IPS-18c (cell line): ENCODE measurements around the gene OR51G2.

Source experiments
- H3K4me3 ChIP-seq: 2 replicates; pipeline ENCODE4 v1.7.0; 2013; ENCODE audit warnings: low read depth, mild to moderate bottlenecking, low read length, moderate library complexity; ENCODE audit not compliant: insufficient read depth
- H3K9me3 ChIP-seq: one replicate; pipeline ENCODE4 v1.6.1; 2013; ENCODE audit warnings: mild to moderate bottlenecking, low read length, moderate library complexity; ENCODE audit not compliant: control insufficient read depth, insufficient read depth

The OR51G2 gene

GRCh38 chr11:4884361-4884760, 34.8 kb downstream of the OR51G2 start:
- H3K9me3 ChIP-seq, result no peaks in the 10 kb centered on the region
- H3K4me3 ChIP-seq, result no peak overlapping the region

GRCh38 chr11:4882543-4882942, 36.6 kb downstream of the OR51G2 start:
- no peaks in the 10 kb centered on the region for H3K9me3 ChIP-seq
- H3K4me3 ChIP-seq, result no peak overlapping the region

- Histone ChIP-seq H3K4me3 (no peak within 1 kb of the TSS), H3K9me3 (no peaks in the 10 kb centered on the region)
Measured at GRCh38 chr11:4881860-4882500, 37.2 kb downstream of the OR51G2 start, which contains the start of gene OR51T1. TSS of gene OR51T1 (plus strand) at chr11:4881900. CDS start at chr11:4881900, 0 bp downstream.

GRCh38 chr11:4881188-4881587, 38.0 kb downstream of the OR51G2 start:
- H3K9me3 ChIP-seq, result no peaks in the 10 kb centered on the region
- no peak overlapping the region for H3K4me3 ChIP-seq

- Histone ChIP-seq H3K9me3 (peaks cover 2% of the 10 kb centered on the region), H3K4me3 (no peak overlapping the region)
Measured at GRCh38 chr11:4865855-4866254, 53.3 kb downstream of the OR51G2 start.

- Histone ChIP-seq H3K9me3 (peaks cover 2% of the 10 kb centered on the region), H3K4me3 (no peak overlapping the region)
Measured at GRCh38 chr11:4863876-4864275, 55.3 kb downstream of the OR51G2 start.
